Measurements from ENCODE around the gene ZNF581.

ZNF581 gene

GRCh38 chr19:55606471-55606787 lies 37.0 kb upstream of the ZNF581 start:
- Histone ChIP-seq H3K9me3 (ENCODE audit: control insufficient read depth, insufficient read depth, low read depth, low read length) (no peaks in the 10 kb centered on the region), H3K27ac (ENCODE audit: extremely low read depth, low read depth, low read length) (peak overlapping the region; percentile 88; the same call in 1 of the 2 replicates), H3K4me1 (ENCODE audit: control insufficient read depth, insufficient read depth, low read length) (peaks cover 5% of the 10 kb centered on the region; the same call in 1 of the 2 replicates), H3K4me3 (ENCODE audit: low read depth, low read length) (peak overlapping the region; percentile 97), H3K36me3 (ENCODE audit: control insufficient read depth in 2 of 2, insufficient read depth in 1 of 2, low read length in 2 of 2) (peaks cover 17 to 27% of the 10 kb centered on the region in 2 experiments; a peak in 2 of 3 replicates)
- ChIA-PET CTCF (interaction anchor here (0.5 to 3.1 kb wide), 39 partner anchors 9 to 1738 kb away, joined by 3 to 50 read pairs (median 4); partner anchors contain the start of genes ISOC2, SBK2, ZNF579 and ZNF784), POLR2A (interaction anchor here (0.6 to 4.5 kb wide), 17 partner anchors 15 to 489 kb away, joined by 3 to 75 read pairs (median 4); partner anchors contain the start of genes ISOC2, PPP1R12C, UBE2S and ZNF579)
- TF ChIP-seq ZNF121 (tag by site-specific recombination; IDR thresholded peaks at IDR 0.05) (no peak), SCRT1 (tag by site-specific recombination; IDR thresholded peaks at IDR 0.05; ENCODE audit: borderline replicate concordance) (peak; percentile 79), PRDM4 (tag by site-specific recombination; IDR thresholded peaks at IDR 0.05) (no peak), KLF16 (tag by site-specific recombination; IDR thresholded peaks at IDR 0.05) (no peak), ZNF354C (tag by site-specific recombination; IDR thresholded peaks at IDR 0.05; ENCODE audit: borderline replicate concordance, low read depth) (no peak), HIC1 (tag by site-specific recombination; IDR thresholded peaks at IDR 0.05) (0 out of 2 replicates have a peak, but pooled peaks have one; percentile 1), ZNF366 (tag by site-specific recombination; conservative IDR thresholded peaks at IDR 0.05) (0 out of 2 replicates have a peak, but pooled peaks have one; percentile 8), ZNF707 (tag by site-specific recombination; IDR thresholded peaks at IDR 0.05) (no peak), ZNF350 (tag by site-specific recombination; IDR thresholded peaks at IDR 0.05) (no peak), ZNF394 (tag by site-specific recombination; IDR thresholded peaks at IDR 0.05; ENCODE audit: borderline replicate concordance) (0 out of 2 replicates have a peak, but pooled peaks have one; percentile 1), ZNF449 (tag by site-specific recombination; IDR thresholded peaks at IDR 0.05) (no peak), WT1 (tag by site-specific recombination; IDR thresholded peaks at IDR 0.05) (no peak; the same call in 1 of the 2 replicates), ZNF140 (tag by site-specific recombination; IDR thresholded peaks at IDR 0.05) (no peak), ZIC2 (tag by site-specific recombination; IDR thresholded peaks at IDR 0.05) (peak; percentile 39; the same call in 1 of the 2 replicates), ZBTB20 (tag by site-specific recombination; IDR thresholded peaks at IDR 0.05) (0 out of 2 replicates have a peak, but pooled peaks have one; percentile 5), ZNF416 (tag by site-specific recombination; IDR thresholded peaks at IDR 0.05) (no peak), SCRT2 (tag by site-specific recombination; IDR thresholded peaks at IDR 0.05) (peak; percentile 93), ZNF335 (tag by site-specific recombination; conservative IDR thresholded peaks at IDR 0.05) (peak; percentile 97), OVOL3 (tag by site-specific recombination; IDR thresholded peaks at IDR 0.05) (no peak), ZNF692 (tag by site-specific recombination; IDR thresholded peaks at IDR 0.05) (0 out of 2 replicates have a peak, but pooled peaks have one; percentile 11), PBX3 (CRISPR knock-in tag; IDR thresholded peaks at IDR 0.05) (0 out of 2 replicates have a peak, but pooled peaks have one; percentile 66), ZNF292 (tag by site-specific recombination; IDR thresholded peaks at IDR 0.05; ENCODE audit: borderline replicate concordance, low read depth) (no peak)
